Measurements from ENCODE around the gene LDB2. TPM values are rescaled to one million over a fixed set of nuclear protein-coding genes. Genes with fewer than 3 reads are reported as not detected.
"Not testable (repeated sequence)": the region's sequence is repeated elsewhere in the genome, so short reads cannot be mapped to it uniquely, and the experiment has no call there.

LDB2 gene
- total RNA-seq: not detected in 2 replicates
- not detected for polyA plus RNA-seq (2012)

- no peak for DNase-seq (ENCODE audit: low read depth)
Observed at GRCh38 chr4:16897991-16898827, at the start of gene LDB2. Gene LDB2, minus strand, starts transcription at chr4:16898645.

DNA sequence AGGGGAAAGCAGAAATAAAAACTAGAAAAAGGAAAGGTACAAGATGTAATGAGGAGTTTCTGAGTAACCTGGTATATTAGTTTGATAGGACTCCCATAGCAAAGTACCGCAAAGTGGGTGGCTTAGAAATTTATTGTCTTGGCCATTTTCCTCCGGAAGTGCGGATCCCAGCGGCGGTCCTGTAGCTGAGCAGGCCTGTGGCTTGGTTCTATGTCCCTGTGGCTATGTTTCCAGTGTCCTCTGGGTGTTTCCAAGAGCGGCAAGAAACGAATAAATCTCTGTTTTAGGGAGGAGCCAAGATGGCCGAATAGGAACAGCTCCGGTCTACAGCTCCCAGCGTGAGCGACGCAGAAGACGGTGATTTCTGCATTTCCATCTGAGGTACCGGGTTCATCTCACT is 44.0 kb upstream of the LDB2 start:
- DNase-seq (ENCODE audit: low read depth): no peak

- no peak for DNase-seq (ENCODE audit: low read depth)
Observed at GRCh38 chr4:16939178-16939577, 40.7 kb upstream of the LDB2 start.

GRCh38 chr4:16938512-16939040 is 40.1 kb upstream of the LDB2 start:
- DNase-seq (ENCODE audit: low read depth): no peak

DNA sequence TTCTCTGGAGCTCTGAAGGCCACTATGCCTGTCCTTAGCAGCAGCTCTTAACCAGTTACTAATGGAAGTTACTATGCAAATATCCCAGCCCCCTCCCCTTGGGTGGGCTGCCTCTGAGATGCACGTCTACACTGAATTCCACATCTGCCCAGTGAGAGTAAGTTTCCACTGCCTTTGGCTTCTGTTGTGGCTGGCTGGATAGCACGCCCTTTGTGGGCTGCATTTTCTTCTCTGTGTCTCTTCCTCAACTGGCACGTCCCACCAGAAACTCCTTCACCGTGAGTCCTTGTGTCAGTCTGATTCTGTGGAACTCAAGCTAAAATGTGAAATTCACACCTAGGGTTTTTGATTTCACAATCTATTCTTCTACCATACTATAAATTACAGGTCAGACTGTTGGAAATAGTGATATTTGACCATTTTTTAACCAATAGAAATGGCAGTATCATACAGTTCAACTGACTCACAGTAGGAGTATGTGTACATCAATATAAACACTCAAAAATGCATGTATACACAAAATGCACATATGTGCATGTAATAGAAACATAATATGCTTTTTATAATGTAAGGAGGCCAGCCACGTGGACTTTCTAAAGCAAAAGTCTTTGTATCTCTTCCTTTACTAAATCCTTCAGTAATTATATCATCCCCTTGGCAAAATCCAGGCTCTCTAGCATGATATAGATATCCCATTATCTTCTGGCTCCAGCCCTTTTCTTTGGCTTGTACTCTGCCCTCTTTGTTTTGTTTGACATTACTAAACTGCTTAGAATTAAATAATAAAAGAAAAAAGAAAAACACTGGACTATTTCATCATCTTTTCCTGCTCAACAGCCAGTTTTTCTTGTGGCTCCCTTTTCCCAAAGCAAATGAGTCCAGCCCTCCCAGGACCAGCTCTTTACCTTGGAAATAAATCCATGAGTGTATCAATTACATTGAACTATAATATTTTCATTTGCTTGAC is 33.2 kb upstream of the LDB2 start:
- DNase-seq (ENCODE audit: low read depth): no peak

- no peak for DNase-seq (ENCODE audit: low read depth)
Observed at GRCh38 chr4:16926214-16926613, 27.8 kb upstream of the LDB2 start.

- not testable (repeated sequence) for DNase-seq (ENCODE audit: low read depth)
Observed at GRCh38 chr4:16918716-16919115, 20.3 kb upstream of the LDB2 start.

DNA sequence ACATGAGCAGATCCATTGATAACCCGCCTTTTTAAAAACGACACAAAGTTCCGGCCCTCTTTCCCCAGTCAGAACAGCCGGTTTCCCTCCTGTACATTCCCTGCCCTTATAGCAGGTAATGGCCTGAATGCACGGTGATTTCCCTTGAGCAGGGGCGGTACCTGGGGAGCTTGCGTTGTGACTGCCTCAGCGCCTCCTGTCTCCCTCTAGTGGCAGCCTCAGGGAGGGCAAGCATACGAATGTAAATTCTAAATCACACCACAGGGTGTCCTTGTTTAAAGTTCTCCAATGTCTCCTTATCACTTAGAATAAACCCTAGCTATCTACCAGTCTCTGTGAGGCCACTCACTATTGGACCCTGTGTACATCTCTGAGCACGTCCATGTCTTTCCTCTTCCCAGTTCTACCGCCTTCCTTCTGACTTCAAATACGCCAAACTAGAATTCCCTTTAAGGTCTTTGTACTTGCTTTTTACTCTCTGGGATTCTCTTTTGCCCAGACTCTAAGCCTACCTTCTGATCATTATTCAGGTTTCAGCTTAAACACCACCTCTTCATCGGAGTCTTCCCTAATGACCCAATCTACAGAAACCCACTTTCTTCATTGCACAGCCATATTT is 18.4 kb upstream of the LDB2 start:
- no peak for DNase-seq (ENCODE audit: low read depth)

DNA sequence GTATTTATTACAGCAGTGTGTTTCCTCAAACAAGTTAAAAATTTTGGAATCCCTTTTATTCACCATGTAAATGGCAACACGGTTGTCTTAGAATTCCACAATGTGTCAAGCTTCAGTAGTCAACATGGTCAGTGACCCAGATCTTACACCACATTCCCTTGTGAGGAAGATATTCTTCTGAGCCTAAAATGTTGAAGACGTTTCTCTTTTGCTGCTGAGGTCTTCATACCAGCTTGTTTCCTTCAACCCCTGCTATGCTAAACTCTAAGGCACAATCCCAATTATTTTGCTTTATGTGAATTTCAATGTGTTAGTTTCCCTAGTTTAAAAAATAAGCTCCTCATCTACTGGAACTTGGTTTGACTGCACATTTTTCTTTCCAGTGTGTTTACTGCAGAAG is 17.6 kb upstream of the LDB2 start:
- DNase-seq (ENCODE audit: low read depth): no peak

DNA sequence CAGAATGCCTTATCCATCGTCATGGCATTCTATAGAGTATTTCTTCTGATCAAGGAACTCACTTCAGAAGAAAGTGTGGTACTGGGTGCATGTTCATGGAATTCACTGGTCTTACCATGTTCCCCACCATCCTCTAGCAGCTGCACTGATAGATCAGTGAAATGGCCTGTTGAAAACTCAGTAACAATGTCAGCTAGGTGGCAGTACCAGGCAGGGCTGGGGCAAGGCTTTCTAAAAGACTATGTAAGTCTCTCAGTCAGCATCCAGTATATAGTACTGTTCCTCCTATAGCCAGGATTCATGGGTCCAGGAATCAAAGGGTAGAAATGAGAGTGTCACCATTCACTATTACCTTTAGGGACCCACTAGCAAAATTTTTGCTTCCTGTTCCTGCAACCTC is 15.8 kb upstream of the LDB2 start:
- no peak for DNase-seq (ENCODE audit: low read depth)

GRCh38 chr4:16912896-16913295 is 14.5 kb upstream of the LDB2 start:
- DNase-seq (ENCODE audit: low read depth): no peak

DNA sequence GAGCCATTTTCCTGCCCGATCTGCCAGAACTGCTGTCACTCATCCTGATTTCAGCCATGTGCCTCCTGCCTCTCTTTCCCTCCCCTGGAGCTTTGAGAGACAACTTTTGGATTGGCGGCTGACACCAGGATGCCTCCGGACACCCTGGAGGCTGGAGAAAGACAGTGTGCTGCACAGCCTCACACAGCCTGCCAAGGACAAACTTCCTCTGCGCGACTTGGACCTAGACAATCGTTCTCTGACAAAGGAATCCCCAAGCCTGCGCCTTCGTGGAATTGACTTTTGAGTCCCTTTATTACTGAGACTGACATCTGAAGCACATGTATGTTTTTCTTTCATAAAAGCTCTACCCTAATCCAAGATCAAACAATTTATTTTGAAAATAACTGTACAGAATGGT is 10.8 kb upstream of the LDB2 start:
- DNase-seq (ENCODE audit: low read depth): no peak

- no peak for DNase-seq (ENCODE audit: low read depth)
Observed at GRCh38 chr4:16908377-16909021, 10.1 kb upstream of the LDB2 start.

DNA sequence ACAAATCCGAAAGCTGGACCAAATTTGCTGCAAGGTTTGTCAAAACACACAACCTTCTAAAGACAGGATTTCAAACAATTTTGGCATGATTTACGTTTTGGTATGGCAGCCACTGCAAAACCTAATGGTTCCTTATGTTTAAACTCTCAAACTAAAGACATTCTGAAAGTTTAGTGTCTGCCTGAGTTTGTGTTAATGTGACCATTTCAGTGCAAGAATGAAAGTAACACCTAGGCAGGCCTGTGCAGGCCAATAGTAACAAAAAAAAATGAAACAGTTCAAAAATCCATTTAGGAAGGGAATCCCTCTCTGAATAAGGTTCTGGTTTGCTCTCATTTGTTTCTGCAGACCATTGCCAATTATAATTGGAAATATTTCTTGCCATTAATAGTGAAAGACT is 1.9 kb upstream of the LDB2 start:
- DNase-seq (ENCODE audit: low read depth): no peak

- no peak for DNase-seq (ENCODE audit: low read depth)
Observed at GRCh38 chr4:16896881-16897750, 1.3 kb downstream of the LDB2 start.

- no peak for DNase-seq (ENCODE audit: low read depth)
Observed at GRCh38 chr4:16894406-16894805, 4.0 kb downstream of the LDB2 start.

- no peak for DNase-seq (ENCODE audit: low read depth)
Observed at GRCh38 chr4:16893141-16893651, 5.2 kb downstream of the LDB2 start.

- DNase-seq (ENCODE audit: low read depth): no peak
Observed at GRCh38 chr4:16890651-16891050, 7.8 kb downstream of the LDB2 start.

DNA sequence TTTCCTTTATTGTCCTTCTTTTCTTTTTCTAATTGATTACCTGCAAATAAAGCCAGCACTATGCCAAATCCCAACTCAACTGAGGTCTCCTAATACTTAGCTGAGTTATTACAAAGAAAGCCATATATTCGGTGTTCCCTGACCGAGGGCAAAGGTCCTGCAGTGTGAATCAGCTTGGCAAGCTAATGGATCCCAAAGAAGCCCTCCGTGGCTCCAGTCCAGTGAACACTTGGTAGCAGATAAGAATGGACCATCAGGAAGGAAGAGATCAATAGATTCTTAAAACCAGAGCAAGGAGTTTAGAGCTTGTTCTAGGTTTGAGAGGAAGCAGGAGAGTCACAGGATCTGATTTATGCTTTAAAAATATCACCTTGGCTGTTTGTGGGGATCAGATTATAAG is 8.5 kb downstream of the LDB2 start:
- DNase-seq (ENCODE audit: low read depth): no peak

GRCh38 chr4:16887887-16888286 is 10.6 kb downstream of the LDB2 start:
- DNase-seq (ENCODE audit: low read depth): no peak

Measured in myocyte (in vitro differentiated cells).